Hepatocyte (in vitro differentiated cells): ENCODE data around the gene PTGES.

Experiments
- EZH2 ChIP-seq: fragments of 200-600 bp; sonication (generic); IDR thresholded peaks from 2 replicates; pipeline ENCODE4 v1.6.1; 2016; ENCODE audit warnings: antibody characterized with exemption, mild to moderate bottlenecking, borderline replicate concordance
- TF ChIP-seq, protein P1 (sequence below): fragments of 200-600 bp; sonication (generic); IDR thresholded peaks from 2 replicates; pipeline ENCODE4 v1.5.1; 2016; ENCODE audit warnings: antibody characterized with exemption, mild to moderate bottlenecking; ENCODE audit not compliant: poor library complexity

DNA sequence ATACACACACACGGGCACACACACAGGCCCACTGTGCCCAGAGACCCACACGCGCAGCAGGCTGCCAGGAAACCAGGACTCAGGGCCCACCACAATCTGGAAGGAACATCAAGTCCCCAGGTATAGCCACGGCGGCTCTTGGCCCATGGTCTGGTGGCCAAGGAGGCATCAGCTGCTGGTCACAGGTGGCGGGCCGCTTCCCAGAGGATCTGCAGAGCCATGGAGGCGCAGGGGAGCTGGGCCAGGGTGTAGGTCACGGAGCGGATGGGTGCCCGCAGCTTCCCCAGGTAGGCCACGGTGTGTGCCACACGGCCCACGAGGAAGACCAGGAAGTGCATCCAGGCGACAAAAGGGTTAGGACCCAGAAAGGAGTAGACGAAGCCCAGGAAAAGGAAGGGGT, 13.4 kb downstream of the PTGES start:
- TF ChIP-seq, protein P1, sequence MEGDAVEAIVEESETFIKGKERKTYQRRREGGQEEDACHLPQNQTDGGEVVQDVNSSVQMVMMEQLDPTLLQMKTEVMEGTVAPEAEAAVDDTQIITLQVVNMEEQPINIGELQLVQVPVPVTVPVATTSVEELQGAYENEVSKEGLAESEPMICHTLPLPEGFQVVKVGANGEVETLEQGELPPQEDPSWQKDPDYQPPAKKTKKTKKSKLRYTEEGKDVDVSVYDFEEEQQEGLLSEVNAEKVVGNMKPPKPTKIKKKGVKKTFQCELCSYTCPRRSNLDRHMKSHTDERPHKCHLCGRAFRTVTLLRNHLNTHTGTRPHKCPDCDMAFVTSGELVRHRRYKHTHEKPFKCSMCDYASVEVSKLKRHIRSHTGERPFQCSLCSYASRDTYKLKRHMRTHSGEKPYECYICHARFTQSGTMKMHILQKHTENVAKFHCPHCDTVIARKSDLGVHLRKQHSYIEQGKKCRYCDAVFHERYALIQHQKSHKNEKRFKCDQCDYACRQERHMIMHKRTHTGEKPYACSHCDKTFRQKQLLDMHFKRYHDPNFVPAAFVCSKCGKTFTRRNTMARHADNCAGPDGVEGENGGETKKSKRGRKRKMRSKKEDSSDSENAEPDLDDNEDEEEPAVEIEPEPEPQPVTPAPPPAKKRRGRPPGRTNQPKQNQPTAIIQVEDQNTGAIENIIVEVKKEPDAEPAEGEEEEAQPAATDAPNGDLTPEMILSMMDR, result no peak
- TF ChIP-seq EZH2, result no peak
